Erythroblast (primary cell): ENCODE results near the gene NOVA2.

Source experiments
- DNase-seq, 2 experiments: peaks; one replicate each; lab custom pipeline; 2025; lab: John Stamatoyannopoulos, UW
- GATA1 ChIP-seq: IDR thresholded peaks from 2 replicates; pipeline ENCODE4 v1.6.1; 2011; ENCODE audit warnings: low read depth, mild to moderate bottlenecking, control low read depth, low read length, moderate library complexity
- POLR2A ChIP-seq: IDR thresholded peaks from 2 replicates; pipeline ENCODE4 v1.6.1; 2011; ENCODE audit warnings: mild to moderate bottlenecking, low read length

NOVA2 gene

GRCh38 chr19:45938733-45939319 is 34.8 kb downstream of the NOVA2 start:
- no peak for DNase-seq

DNA sequence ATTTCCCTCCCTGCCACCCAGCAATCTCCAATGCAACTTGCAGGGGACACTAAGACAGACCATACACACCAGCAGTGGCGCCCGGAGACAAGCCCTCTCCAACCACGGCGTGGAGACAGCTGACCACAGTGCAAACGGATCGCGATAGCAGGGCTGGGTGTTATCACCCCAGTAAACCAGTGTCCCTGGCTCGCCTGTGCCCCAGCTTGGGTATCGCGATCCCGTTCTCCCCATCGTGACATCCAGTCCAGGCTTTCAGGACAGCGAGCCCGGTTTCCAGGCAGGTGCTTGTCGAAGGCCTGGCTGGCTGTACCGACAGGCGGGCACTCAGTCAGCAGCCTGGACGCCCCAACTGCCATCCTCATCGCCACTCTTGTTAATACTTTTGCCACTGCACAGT is 38.4 kb downstream of the NOVA2 start:
- TF ChIP-seq GATA1: no peak
- no peak for TF ChIP-seq POLR2A
- no peak for DNase-seq

More at GRCh38 chr19:45938733-45939319, 34.8 kb downstream of the NOVA2 start:
- TF ChIP-seq GATA1 (no peak), POLR2A (no peak)

- TF ChIP-seq GATA1 (no peak), POLR2A (no peak)
- no peak for DNase-seq
These were observed 39.0 kb downstream of the NOVA2 start for GRCh38 chr19:45934551-45935230.

- no peak for DNase-seq
- TF ChIP-seq POLR2A (no peak), GATA1 (no peak)
These were observed 39.9 kb downstream of the NOVA2 start for GRCh38 chr19:45933759-45934158.

DNA sequence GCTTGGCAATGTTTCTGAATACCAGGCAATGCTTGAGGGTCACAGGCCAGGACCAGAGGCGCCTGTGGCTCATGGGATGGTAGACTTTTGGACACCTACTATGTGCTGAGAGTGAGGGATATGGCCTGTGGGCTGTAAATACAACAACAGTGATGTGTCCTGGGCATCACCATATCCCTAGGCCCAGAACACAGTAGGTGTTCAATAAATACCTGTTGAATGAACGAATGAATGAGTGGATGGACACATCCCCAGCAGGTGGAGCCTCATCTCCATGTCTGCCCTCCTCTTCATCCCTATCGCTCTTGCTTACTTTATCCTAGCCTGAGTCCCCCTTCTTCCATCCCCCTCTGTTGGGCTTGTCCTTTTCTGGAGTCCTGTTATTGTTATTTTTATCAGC is 42.6 kb downstream of the NOVA2 start:
- TF ChIP-seq POLR2A (no peak), GATA1 (no peak)
- no peak for DNase-seq

GRCh38 chr19:45929247-45929646 is 44.4 kb downstream of the NOVA2 start:
- TF ChIP-seq POLR2A: no peak
- no peak for TF ChIP-seq GATA1
- DNase-seq: no peak

DNA sequence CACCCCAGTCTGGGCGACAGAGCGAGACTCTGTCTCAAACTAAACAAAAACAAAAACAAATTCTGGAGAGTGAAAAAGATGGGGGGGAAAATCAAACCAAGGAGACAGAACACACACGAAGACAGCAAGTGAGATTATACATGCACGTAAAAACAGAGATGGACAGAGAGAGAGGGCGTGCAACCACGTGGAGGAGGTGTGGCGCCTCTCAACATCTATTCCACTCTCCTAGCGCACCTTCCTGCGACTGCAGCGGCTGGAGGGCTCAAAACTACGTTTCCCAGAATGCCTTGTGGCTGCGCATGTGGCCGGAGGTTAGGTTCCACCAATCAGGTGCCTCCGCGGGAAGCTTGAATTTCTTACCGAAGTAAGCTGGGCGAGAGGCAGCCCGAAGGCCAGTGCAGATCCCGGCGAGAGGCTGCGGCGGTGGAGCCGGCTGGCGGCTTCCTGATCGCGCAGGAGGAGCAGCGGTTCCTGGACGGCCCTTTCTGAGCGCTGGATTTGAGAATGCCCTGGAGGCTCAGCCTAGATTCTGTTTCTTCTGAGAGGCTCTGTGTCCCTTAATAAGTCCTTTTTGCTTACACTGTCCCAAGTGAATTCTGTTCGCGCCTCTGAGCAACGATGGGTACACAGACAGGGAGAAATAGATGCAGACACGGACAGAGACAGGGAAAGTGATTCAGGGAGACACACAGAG is 46.0 kb downstream of the NOVA2 start:
- TF ChIP-seq GATA1 (no peak), POLR2A (peak; percentile 82)
- DNase-seq: peak; percentile 90 to 92

GRCh38 chr19:45924891-45925447 is 48.7 kb downstream of the NOVA2 start:
- no peak for TF ChIP-seq GATA1
- TF ChIP-seq POLR2A: no peak
- no peak for DNase-seq

DNA sequence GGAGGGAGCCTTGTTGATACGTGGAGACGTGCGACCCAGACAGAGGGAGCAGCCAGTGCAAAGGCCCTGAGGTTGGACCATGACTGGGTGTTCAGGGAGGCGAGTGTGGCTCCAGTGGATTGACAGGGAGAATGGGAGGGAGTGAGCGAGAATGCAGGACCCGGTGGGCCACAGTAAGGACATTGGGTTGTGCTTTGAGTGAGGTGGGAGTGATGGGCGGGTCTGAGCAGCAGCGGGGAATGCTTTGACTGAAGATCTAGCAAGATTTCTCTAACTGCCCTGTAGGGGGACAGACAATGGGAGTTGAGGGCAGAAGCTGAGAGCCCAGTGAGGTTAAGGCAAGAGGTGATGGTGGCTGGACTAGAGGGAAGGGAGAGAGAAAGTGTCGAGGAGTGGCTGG is 51.4 kb downstream of the NOVA2 start:
- no peak for TF ChIP-seq GATA1
- no peak for TF ChIP-seq POLR2A
- peak in 1 of 2 experiments; percentile 12 for DNase-seq

DNA sequence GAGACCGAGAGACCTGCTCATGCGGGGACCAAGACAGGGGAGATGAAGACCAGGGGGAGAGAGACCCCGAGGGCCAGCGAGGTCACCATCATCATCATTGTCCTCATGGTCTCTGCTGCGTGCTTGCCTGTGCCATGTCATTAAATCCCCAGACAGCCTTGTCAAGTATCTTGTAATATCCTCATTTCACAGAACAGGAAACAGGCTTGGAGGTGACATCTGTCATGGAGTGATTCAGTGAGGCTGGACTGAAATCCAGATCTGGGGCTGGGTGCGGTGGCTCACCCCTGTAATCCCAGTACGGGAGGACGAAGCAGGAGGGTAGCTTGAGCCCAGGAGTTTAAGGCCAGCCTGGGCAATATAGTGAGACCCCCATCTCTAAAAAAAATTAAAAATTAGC is 53.2 kb downstream of the NOVA2 start:
- no peak for DNase-seq
- TF ChIP-seq POLR2A (no peak), GATA1 (no peak)

- no peak for DNase-seq
- TF ChIP-seq GATA1 (no peak), POLR2A (no peak)
These were observed 54.0 kb downstream of the NOVA2 start for GRCh38 chr19:45919678-45920077.

- TF ChIP-seq GATA1 (no peak), POLR2A (no peak)
- DNase-seq: no peak
These were observed 54.9 kb downstream of the NOVA2 start for GRCh38 chr19:45918721-45919120.

GRCh38 chr19:45917421-45918091 is 56.1 kb downstream of the NOVA2 start:
- DNase-seq: no peak
- TF ChIP-seq POLR2A (no peak), GATA1 (no peak)
